ENCODE data around the gene MRPS24.

DNA sequence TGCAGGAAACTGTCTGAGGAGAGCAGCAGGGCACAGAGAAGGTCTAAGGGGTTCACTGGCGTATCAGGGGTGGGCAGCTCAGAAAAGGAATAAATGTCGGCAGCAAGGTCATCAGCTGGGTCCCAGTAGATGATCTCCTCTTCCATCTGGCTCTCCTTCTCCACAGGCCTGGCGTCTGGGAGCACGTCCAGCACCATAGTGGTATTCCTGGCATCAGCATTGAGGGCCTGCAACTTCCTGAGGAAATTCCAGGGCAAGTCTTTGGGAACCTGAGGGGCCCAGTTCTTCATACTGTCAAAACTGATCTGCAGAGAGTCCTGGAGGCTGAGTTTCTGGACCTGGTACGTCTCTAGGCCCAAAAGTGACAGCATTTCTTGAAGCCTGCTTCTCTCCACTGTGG is 9.6 kb upstream of the MRPS24 start:
- TF ChIP-seq POLR2AphosphoS5 (IDR thresholded peaks at IDR 0.05; ENCODE audit: low read depth, low read length): no peak
- TF ChIP-seq FOXP2 (optimal IDR thresholded peaks at IDR 0.05; ENCODE audit: borderline replicate concordance, extremely low read depth, extremely low read length, insufficient read depth): no peak

Data from PFSK-1 (cell line).